GM18498 (cell line): Measurements from ENCODE around the gene PGM5.

Source experiments
- ATAC-seq: cut with Tn5 transposase; IDR thresholded peaks from one replicate; pipeline ENCODE4 v1.9.1; 2021; ENCODE audit warnings: mild to moderate bottlenecking, moderate library complexity; ENCODE audit not compliant: unreplicated experiment

PGM5 gene

GRCh38 chr9:68530618-68531017 is 174.2 kb downstream of the PGM5 start:
- ATAC-seq = no peak

- ATAC-seq = no peak
Measured at GRCh38 chr9:68532131-68532530, 175.7 kb downstream of the PGM5 start.

GRCh38 chr9:68533678-68534077 is 177.3 kb downstream of the PGM5 start:
- ATAC-seq = no peak

GRCh38 chr9:68536876-68537615 is 180.6 kb downstream of the PGM5 start:
- ATAC-seq = no peak

- no peak for ATAC-seq
Measured at GRCh38 chr9:68537616-68537880, 181.1 kb downstream of the PGM5 start.

GRCh38 chr9:68538200-68538599 is 181.8 kb downstream of the PGM5 start:
- ATAC-seq = no peak

- ATAC-seq = no peak
Measured at GRCh38 chr9:68540712-68541535, 184.5 kb downstream of the PGM5 start, which contains the start of gene TMEM252. TMEM252 (minus strand) TSS chr9:68540883; CDS start chr9:68540814, 69 bp downstream.

GRCh38 chr9:68541568-68541967 is 185.2 kb downstream of the PGM5 start:
- ATAC-seq = no peak

GRCh38 chr9:68545033-68545705 is 188.8 kb downstream of the PGM5 start:
- ATAC-seq = peak; percentile 46

- peak; percentile 81 for ATAC-seq
Measured at GRCh38 chr9:68546596-68547390, 190.4 kb downstream of the PGM5 start.

GRCh38 chr9:68547417-68547816 is 191.0 kb downstream of the PGM5 start:
- no peak for ATAC-seq

GRCh38 chr9:68548241-68548640 is 191.8 kb downstream of the PGM5 start:
- ATAC-seq = no peak

GRCh38 chr9:68551191-68551590 is 194.8 kb downstream of the PGM5 start:
- no peak for ATAC-seq

GRCh38 chr9:68552700-68553476 is 196.5 kb downstream of the PGM5 start:
- ATAC-seq = no peak

- no peak for ATAC-seq
Measured at GRCh38 chr9:68555437-68556150, 199.2 kb downstream of the PGM5 start.

- ATAC-seq = no peak
Measured at GRCh38 chr9:68558545-68558944, 202.1 kb downstream of the PGM5 start.

- ATAC-seq = peak; percentile 61
Measured at GRCh38 chr9:68560071-68560844, 203.8 kb downstream of the PGM5 start.

GRCh38 chr9:68562461-68562860 is 206.1 kb downstream of the PGM5 start:
- ATAC-seq = no peak

- ATAC-seq = no peak
Measured at GRCh38 chr9:68567565-68567964, 211.2 kb downstream of the PGM5 start.
